ENCODE data around the gene TRIM14. TPM values are rescaled to one million over a fixed set of nuclear protein-coding genes. Genes with fewer than 3 reads are reported as not detected.

TRIM14 gene
- total RNA-seq, 3 donors from 2014 or later: 8.8 to 14.9 (median 14.6) TPM

- Histone ChIP-seq H3K4me3 (no peak overlapping the region), H3K36me3 (no peaks in the 10 kb centered on the region), H3K27me3 (no peaks in the 10 kb centered on the region), H3K9me3 (no peaks in the 10 kb centered on the region), H3K27ac (no peak overlapping the region), H3K4me1 (no peaks in the 10 kb centered on the region)
- TF ChIP-seq POLR2A (IDR thresholded peaks at IDR 0.05) (no peak), POLR2AphosphoS5 (IDR thresholded peaks at IDR 0.05) (no peak)
- TF ChIP-seq, protein P1, sequence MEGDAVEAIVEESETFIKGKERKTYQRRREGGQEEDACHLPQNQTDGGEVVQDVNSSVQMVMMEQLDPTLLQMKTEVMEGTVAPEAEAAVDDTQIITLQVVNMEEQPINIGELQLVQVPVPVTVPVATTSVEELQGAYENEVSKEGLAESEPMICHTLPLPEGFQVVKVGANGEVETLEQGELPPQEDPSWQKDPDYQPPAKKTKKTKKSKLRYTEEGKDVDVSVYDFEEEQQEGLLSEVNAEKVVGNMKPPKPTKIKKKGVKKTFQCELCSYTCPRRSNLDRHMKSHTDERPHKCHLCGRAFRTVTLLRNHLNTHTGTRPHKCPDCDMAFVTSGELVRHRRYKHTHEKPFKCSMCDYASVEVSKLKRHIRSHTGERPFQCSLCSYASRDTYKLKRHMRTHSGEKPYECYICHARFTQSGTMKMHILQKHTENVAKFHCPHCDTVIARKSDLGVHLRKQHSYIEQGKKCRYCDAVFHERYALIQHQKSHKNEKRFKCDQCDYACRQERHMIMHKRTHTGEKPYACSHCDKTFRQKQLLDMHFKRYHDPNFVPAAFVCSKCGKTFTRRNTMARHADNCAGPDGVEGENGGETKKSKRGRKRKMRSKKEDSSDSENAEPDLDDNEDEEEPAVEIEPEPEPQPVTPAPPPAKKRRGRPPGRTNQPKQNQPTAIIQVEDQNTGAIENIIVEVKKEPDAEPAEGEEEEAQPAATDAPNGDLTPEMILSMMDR (IDR thresholded peaks at IDR 0.05): no peak
- intact Hi-C loops (cut with DNase I; ENCODE audit: low total_unique reads): no loop called here
- DNase-seq (ENCODE audit: low spot score in 2 of 2): no peak
These were observed 56.9 kb downstream of the TRIM14 start for GRCh38 chr9:98062161-98062560.

DNA sequence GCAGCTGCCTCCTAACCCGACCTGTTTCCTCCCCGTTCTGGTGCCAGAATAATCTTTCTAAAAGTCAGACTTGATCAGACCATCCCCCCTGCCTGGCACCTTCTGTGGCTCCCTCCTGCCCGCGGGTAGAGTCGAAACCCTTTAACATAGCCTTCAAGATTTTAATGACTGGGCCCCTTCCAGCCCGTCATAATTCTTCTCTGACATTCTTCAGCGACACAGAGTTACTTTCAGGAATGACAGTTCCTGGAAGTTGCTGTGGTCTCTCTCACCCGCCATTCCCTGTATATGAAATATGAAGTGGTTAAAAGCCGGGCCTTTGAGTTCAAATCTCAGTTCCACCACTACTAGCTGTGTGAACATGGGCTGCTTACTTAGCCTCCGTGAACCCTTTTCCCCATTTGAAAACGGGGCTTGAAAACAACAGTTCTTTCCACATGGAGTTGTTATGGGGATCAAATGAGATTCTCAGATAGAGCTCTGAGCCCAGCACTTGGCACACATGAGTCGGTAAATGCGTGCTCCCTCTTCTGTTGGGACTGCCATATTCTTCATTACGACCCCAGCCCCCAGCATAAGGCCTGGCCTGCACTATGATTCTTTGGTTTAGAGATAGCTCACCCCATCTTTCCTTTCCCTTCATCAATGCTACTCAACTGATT lies 61.8 kb downstream of the TRIM14 start:
- intact Hi-C loops (cut with DNase I; ENCODE audit: low total_unique reads): no loop called here
- TF ChIP-seq, protein P1 (IDR thresholded peaks at IDR 0.05): no peak
- TF ChIP-seq POLR2A (IDR thresholded peaks at IDR 0.05) (no peak), POLR2AphosphoS5 (IDR thresholded peaks at IDR 0.05) (no peak)

GRCh38 chr9:98056269-98057137 lies 62.5 kb downstream of the TRIM14 start, which contains the start of gene NANS:
Gene NANS, plus strand, starts transcription at chr9:98056732. Its CDS starts 77 bp downstream, at chr9:98056809.
- intact Hi-C loops (cut with DNase I; ENCODE audit: low total_unique reads): no loop called here
- Histone ChIP-seq H3K27ac (peak within 1 kb of the TSS; percentile 95), H3K36me3 (no peaks in the 10 kb centered on the region), H3K9me3 (no peaks in the 10 kb centered on the region), H3K4me3 (peak within 1 kb of the TSS; percentile 79 to 90 (median 84)), H3K27me3 (no peaks in the 10 kb centered on the region), H3K4me1 (no peaks in the 10 kb centered on the region)
- peak; percentile 88 to 90 for DNase-seq (ENCODE audit: low spot score in 2 of 2)
- TF ChIP-seq POLR2A (IDR thresholded peaks at IDR 0.05) (peak; percentile 63), POLR2AphosphoS5 (IDR thresholded peaks at IDR 0.05) (peak; percentile 62 to 81 (median 78))
- TF ChIP-seq, protein P1 (IDR thresholded peaks at IDR 0.05): no peak

More for the DNA sequence above, 61.8 kb downstream of the TRIM14 start:
- peak overlapping the region; percentile 79 to 90 (median 84) for H3K4me3 ChIP-seq
- no peaks in the 10 kb centered on the region for H3K27me3 ChIP-seq
- no peaks in the 10 kb centered on the region for H3K4me1 ChIP-seq
- DNase-seq (ENCODE audit: low spot score in 2 of 2): no peak
- no peaks in the 10 kb centered on the region for H3K9me3 ChIP-seq
- H3K36me3 ChIP-seq: no peaks in the 10 kb centered on the region
- H3K27ac ChIP-seq: peak overlapping the region; percentile 95

DNA sequence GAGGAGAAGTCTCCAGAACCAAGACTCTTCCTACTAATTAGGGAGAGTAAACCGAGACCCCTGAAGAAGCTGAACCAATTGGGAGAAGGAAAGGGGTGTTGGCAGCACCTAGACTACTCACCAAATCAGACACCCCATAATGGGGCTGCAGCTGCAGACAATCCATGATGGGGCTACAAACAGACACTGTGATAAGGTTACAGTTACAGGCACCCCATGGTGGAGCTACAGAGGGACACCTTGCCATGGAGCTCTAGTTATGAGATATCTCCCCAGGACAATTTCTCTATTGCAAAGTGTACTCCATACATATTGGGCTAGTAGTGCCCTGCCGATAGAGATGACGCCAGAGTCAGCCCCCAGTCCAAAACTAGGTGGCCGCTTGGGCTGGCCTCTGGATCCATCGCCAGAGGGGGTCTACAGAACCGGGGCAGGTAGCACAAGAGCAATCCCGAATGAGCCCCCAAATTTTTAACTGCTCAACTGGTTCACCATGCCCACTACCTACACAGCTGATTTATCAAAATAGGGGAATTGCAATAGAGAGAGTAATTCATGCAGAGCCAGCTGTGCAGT lies 64.6 kb downstream of the TRIM14 start:
- no peak for DNase-seq (ENCODE audit: low spot score in 2 of 2)
- Histone ChIP-seq H3K27ac (no peak overlapping the region), H3K36me3 (no peaks in the 10 kb centered on the region), H3K4me1 (no peaks in the 10 kb centered on the region), H3K9me3 (no peaks in the 10 kb centered on the region), H3K4me3 (no peak overlapping the region), H3K27me3 (no peaks in the 10 kb centered on the region)
- TF ChIP-seq POLR2A (IDR thresholded peaks at IDR 0.05) (no peak), POLR2AphosphoS5 (IDR thresholded peaks at IDR 0.05) (no peak)
- TF ChIP-seq, protein P1 (IDR thresholded peaks at IDR 0.05): no peak
- intact Hi-C loops (cut with DNase I; ENCODE audit: low total_unique reads): no loop called here

All from breast epithelium (tissue), 4 donors.